ENCODE measurements around the gene TNN. TPM values are rescaled to one million over a fixed set of nuclear protein-coding genes. Genes with fewer than 3 reads are reported as not detected.

Gene TNN
- total and polyA plus RNA-seq, 7 donors: 0.01 TPM; not detected in 5

DNA sequence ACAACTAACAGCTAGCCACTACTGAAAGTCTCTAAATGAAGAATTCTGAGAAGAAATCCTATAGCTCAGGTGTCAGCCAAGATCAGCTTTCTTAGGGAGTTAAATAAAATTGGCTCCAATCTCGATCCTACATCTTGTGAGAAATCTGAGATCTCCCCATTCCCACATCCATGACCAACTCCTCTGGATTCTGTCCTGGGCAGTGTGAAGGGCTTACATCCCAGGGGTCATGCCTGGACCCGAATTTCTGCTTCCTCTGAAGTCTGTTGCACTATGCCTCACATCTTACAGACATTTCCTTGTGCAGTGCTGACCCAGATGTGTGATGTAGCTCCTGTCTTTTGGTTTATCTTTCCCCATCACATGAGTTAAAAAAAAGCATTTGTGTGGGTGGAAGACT is 4.8 kb upstream of the TNN start:
- TF ChIP-seq, protein P1, sequence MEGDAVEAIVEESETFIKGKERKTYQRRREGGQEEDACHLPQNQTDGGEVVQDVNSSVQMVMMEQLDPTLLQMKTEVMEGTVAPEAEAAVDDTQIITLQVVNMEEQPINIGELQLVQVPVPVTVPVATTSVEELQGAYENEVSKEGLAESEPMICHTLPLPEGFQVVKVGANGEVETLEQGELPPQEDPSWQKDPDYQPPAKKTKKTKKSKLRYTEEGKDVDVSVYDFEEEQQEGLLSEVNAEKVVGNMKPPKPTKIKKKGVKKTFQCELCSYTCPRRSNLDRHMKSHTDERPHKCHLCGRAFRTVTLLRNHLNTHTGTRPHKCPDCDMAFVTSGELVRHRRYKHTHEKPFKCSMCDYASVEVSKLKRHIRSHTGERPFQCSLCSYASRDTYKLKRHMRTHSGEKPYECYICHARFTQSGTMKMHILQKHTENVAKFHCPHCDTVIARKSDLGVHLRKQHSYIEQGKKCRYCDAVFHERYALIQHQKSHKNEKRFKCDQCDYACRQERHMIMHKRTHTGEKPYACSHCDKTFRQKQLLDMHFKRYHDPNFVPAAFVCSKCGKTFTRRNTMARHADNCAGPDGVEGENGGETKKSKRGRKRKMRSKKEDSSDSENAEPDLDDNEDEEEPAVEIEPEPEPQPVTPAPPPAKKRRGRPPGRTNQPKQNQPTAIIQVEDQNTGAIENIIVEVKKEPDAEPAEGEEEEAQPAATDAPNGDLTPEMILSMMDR (IDR thresholded peaks at IDR 0.05): no peak
- Histone ChIP-seq H3K36me3 (ENCODE audit: insufficient read depth in 1 of 2, low read depth in 1 of 2) (no peaks in the 10 kb centered on the region), H3K27ac (no peak overlapping the region), H3K4me1 (no peaks in the 10 kb centered on the region), H3K27me3 (ENCODE audit: insufficient read depth in 3 of 3, low read length in 2 of 3) (no peaks in the 10 kb centered on the region), H3K9me3 (peaks cover 7% of the 10 kb centered on the region), H3K4me3 (no peak overlapping the region)
- no peak for ATAC-seq
- intact Hi-C loops (cut with DNase I): no loop called here
- DNase-seq: no peak
- WGBS, 3 donors: 25 to 38% (median 37%) methylated on average over 2 of the region's 2 CpGs

DNA sequence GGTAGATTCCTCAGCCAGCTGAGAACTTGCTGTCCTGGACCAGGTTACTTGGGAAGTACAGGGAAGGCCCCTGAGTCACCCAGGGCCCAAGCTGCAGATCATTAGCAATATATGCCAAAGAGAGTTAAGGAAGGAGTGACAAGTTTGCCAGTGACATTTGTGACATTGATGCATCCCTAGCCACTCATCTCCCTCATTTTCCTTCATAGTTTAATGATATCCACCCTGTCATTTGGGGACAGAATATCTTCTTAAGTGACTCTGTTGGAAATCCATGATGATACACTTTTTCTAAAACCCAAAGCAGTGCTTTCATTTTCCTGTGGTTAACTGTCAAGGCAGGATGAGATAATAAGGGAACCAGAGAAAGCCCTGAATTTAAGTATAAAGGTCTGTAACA is 3.2 kb downstream of the TNN start:
- H3K9me3 ChIP-seq: no peaks in the 10 kb centered on the region
- H3K4me1 ChIP-seq: no peaks in the 10 kb centered on the region
- no peak overlapping the region for H3K27ac ChIP-seq
- peaks cover 0 to 8% (median 0%) of the 10 kb centered on the region in 3 donors for H3K27me3 ChIP-seq (ENCODE audit: insufficient read depth in 3 of 3, low read length in 2 of 3)
- TF ChIP-seq, protein P1 (IDR thresholded peaks at IDR 0.05): no peak
- H3K4me3 ChIP-seq: no peak overlapping the region
- ATAC-seq: no peak
- intact Hi-C loops (cut with DNase I): no loop called here
- H3K36me3 ChIP-seq (ENCODE audit: insufficient read depth in 1 of 2, low read depth in 1 of 2): no peaks in the 10 kb centered on the region
- DNase-seq: no peak

DNA sequence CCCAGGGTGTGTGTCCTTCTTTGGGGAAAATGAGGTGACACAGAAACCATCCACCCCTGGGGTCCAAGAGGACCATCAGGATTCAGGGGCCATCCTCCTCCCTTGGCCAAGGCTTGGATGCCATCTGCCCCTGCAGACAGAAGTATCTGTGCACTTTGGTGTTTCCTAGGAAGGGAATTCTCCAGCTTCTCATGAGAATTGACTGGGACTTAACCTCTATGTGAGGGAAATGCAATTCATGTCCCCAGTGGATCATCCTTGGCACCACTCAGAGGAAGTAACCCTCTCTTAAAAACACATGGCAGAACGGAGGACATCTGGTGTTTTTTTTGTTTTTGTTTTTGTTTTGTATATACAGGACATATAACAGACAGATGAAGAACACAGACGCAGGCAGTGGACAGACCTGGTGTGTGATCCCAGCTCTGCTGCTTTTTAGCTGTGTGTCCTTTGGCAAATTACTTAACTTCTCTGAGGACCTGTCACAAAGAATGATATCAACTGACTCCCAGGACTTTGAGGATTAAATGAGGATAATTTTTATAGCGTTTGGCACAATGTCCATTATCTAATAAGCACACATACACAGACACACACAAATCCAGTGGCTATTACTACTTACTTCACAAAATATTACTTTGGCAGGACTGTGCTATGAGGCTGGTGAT is 3.8 kb downstream of the TNN start:
- ATAC-seq: no peak
- peaks cover 0 to 8% (median 0%) of the 10 kb centered on the region in 3 donors for H3K27me3 ChIP-seq (ENCODE audit: insufficient read depth in 3 of 3, low read length in 2 of 3)

DNA sequence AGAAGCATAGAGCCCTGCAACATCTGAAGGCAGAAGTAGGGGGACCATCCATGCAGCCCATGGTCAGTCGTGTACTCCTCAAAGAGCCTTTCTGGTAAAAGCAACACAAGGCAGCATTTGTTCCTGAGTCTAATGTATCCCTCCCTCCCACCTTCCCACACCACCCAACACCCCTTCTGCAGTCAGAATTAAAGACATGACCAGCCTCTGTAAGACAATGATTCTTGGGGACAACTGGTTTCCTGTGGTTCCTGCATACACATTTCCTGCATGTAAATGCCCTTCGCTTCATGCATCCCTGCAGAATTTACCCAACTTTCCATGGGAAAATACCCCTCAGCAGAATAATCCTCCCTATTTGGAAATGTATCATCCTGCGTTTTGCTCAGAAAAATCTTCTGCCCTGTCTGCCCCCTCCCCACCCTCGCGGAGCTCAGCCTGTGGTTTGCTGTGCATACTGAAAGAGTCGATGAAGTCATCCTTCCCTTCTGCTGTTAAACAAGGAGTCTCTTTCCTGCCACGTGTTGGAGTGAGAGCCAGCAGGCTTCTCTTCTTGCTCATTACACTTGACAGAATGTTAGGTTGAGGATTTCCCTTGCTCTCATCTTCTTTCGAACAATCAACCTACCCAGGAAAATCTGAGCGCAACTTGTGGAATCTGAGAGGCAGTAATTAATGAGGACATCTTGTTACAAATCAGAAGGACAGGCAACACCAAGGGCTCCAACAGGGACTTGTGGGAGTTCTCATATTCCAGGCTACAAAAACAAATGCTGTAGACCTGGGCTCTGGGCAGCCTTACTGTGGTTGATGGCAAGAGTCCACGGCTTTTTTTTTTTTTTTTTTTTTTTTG is 4.7 kb downstream of the TNN start:
- no peak overlapping the region for H3K27ac ChIP-seq
- H3K4me3 ChIP-seq: no peak overlapping the region
- peaks cover 0 to 8% (median 0%) of the 10 kb centered on the region in 3 donors for H3K27me3 ChIP-seq (ENCODE audit: insufficient read depth in 3 of 3, low read length in 2 of 3)
- no peaks in the 10 kb centered on the region for H3K36me3 ChIP-seq (ENCODE audit: insufficient read depth in 1 of 2, low read depth in 1 of 2)
- no peaks in the 10 kb centered on the region for H3K9me3 ChIP-seq
- peak; percentile 63 to 76 (median 69) for ATAC-seq
- 7 to 9% (median 7%) methylated on average over 10 of the region's 10 CpGs for WGBS, 3 donors
- no peaks in the 10 kb centered on the region for H3K4me1 ChIP-seq
- intact Hi-C loops (cut with DNase I): no loop called here
- TF ChIP-seq, protein P1 (IDR thresholded peaks at IDR 0.05): no peak
- DNase-seq: peak; percentile 37 to 60

More for the DNA sequence above, 3.8 kb downstream of the TNN start:
- Histone ChIP-seq H3K27ac (no peak overlapping the region), H3K4me1 (no peaks in the 10 kb centered on the region), H3K4me3 (no peak overlapping the region), H3K9me3 (no peaks in the 10 kb centered on the region), H3K36me3 (ENCODE audit: insufficient read depth in 1 of 2, low read depth in 1 of 2) (no peaks in the 10 kb centered on the region)
- intact Hi-C loops (cut with DNase I): no loop called here
- no peak for DNase-seq
- TF ChIP-seq, protein P1 (IDR thresholded peaks at IDR 0.05): no peak
- 40 to 50% (median 50%) methylated on average over 3 of the region's 3 CpGs for WGBS, 3 donors

Measured in psoas muscle (tissue), 8 donors.